ENCODE data around the gene NPHP4.
"Not testable (repeated sequence)": the region's sequence is repeated elsewhere in the genome, so short reads cannot be mapped to it uniquely, and the experiment has no call there.

NPHP4 gene

DNA sequence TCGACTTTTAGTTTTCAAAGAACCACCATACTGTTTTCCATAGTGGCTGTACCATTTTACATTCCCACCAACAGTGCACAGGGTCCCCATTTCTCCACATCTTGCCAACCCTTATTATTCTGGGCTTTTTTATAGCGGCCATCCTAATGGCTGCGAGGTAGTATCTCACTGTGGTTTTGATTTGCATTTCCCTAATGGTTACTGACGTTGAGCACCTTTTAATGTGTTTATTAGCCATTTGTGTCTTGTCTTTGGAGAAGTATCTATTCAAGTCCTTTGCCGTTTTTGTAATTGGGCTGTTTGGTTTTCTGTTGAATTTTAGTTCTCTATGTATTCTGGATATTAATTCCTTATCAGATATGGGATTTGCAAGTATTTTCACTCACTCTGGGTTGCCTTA is 31.1 kb upstream of the NPHP4 start:
- ATAC-seq, result no peak

DNA sequence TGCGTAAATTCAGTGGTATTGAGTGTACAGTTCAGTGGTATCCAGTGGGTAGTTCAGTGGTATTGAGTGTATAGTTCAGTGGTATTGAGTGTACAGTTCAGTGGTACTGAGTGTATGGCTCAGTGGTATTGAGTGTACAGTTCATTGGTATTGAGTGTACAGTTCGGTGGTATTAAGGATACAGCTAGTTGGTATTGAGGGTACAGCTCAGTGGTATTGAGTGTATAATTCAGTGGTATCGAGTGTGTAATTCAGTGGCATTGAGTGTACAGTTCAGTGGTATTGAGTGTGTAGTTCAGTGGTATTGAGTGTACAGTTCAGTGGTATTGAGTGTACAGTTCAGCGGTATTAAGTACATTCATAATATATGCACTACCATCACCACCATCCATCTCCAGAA is 30.0 kb upstream of the NPHP4 start:
- no peak for ATAC-seq

DNA sequence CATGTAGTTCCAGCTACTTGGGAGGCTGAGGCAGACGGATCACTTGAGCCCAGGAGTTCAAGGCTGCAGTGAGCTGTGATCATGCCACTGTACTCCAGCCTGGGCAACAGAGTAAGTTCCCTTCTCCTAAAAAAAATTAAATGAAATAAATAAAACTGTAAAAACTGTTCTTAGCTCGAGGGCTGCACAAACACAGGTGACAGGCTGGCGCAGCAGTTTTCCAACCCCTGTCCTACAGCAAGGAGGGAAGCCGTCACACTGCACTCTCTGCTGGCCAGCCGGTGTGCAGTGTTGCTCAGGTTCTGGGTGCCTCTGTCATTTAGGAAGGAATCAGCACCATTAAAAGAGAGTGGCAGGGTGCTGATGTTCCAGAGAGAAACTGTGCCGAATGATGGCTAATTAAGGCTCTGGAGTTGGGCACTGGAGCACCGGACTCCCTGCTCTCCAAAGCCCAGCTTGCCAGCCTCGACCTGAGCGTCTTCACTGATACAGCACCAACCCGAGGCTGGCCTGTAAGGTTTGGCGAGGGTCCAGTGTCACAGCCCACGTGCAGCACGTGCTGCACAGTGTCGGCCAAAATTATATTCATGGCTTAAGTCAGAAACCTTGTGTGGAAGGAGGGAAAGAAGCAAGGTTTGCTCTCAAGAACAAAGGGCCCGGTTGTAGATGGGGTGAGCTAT is 27.1 kb upstream of the NPHP4 start:
- no peak for ATAC-seq

GRCh38 chr1:6017654-6018053 is 25.4 kb upstream of the NPHP4 start:
- not testable (repeated sequence) for ATAC-seq

DNA sequence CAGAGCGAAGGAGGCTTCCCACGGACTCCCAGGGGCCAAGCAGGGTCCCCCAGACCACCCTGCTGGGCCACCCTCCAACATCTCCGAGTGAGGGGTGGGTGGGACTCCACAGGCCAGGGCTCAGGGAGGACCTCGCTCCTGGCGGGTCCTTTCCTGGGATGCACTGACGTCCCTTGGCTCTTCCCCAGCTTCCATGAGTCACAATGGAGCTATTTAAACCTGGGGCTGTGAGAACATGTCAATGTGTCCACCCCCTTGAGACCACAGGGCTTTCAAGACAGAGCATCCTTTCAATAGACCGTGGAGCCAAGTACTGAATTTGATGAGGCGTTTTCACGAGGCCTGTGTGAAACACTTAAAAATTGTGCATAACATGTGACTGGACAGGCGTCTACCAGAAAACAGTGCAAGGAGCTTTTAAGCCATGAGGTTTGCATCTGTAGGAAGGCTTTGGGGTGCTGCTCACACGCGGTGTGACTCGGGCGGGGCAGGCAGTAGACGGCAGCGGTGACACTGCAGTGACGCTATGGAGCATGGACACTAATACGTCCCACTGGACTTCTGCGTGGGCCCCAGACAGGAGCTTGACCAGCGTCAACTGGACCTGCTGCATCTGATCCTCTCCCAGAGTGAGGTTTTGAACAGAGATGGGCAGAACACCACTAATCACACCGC is 24.1 kb upstream of the NPHP4 start:
- no peak for ATAC-seq

DNA sequence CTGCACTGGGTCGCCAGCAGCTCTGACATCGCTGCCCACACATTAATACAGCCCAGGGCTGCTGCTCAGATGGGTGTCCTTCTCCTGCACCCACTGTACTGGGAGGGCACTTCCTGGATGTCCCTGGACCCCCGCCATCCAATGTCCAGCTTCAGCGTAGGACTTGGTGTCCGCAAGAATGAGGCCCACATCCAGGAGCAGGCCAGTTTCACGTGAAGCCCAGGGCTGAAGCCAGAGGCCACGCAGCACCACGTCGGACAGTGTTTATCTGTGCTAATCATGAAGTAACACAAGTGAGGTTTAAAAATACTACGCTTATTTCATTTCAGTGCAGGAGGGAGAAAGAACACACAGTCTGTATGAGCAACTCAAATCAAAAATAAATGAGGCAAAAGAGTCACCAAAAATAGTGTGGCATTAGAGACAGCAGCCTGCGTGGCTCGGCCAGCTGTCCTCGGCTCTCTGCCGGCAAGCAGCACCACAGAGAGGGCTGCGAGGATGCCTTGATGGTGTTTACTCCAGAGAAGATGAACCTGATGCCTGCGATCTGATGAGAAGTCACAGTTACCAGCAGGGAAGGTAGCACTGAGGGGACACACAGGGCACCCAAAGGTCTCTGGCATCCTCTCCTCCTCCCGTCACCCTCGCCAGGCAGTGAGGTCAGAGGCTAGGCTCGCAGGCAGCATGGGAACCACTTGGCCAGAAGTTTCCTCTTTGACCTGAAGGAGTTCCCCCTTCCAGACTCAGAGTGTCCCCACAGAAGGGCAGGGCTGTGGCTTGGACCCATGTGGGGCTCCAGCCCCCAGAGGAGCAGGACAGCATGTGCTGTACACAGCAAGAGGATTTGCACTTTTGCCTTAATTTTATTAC is 22.1 kb upstream of the NPHP4 start:
- no peak for ATAC-seq

DNA sequence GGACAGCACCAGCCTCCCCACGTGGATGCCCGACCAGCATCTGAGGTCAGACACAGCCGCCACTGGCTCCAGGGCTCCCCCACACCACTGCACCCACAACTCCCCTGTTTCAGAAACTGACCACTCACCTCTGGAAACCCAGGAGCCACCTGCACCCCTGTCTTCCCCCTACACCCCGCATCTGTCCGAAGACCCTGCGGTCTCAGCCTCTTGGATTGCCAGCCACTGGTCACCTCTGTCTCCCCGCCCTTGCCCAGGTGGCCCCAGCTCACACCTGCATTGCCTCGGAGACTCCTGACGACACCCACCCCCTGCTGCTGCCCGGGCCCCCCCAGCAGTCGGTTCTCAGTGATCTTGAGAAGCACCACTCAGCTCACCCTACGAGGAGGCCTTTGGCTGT is 21.3 kb upstream of the NPHP4 start:
- ATAC-seq, result no peak

DNA sequence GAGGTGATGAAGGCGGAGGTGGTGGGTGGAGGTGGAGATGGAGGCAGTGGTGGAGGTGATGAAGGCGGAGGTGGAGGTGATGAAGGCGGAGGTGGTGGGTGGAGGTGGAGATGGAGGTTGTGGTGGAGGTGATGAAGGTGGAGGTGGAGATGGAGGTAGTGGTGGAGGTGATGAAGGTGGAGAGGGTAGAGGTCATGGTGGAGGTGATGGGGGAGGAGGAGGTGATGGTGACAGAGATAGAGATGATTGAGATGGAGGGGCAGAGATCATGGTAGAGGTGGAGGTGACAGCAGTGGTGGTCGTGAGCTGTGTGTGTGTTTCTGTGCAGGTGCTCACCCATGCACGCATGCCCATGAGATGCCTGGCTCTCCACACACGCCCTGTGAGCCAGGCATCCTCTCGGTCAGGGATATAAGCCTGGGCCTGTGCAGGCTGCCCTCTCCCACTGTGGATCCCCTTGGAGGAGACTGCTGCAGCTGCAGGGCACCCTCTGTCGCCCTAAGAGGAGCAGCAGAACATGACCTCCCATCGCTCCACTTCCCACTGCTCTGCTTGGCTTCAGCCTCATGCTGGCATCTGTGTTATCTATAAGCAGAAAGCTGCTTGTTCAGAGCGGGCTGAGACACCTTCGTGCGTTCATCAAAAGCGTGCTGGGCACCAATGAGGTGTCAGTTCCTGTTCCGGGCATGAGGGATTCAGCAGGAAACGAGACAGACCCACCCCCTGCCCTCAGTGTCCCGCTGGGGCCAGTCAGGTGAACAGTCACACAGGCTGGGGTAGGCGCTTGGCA is 20.5 kb upstream of the NPHP4 start:
- no peak for ATAC-seq

- no peak for ATAC-seq
These were observed 19.7 kb upstream of the NPHP4 start for GRCh38 chr1:6011946-6012258.

DNA sequence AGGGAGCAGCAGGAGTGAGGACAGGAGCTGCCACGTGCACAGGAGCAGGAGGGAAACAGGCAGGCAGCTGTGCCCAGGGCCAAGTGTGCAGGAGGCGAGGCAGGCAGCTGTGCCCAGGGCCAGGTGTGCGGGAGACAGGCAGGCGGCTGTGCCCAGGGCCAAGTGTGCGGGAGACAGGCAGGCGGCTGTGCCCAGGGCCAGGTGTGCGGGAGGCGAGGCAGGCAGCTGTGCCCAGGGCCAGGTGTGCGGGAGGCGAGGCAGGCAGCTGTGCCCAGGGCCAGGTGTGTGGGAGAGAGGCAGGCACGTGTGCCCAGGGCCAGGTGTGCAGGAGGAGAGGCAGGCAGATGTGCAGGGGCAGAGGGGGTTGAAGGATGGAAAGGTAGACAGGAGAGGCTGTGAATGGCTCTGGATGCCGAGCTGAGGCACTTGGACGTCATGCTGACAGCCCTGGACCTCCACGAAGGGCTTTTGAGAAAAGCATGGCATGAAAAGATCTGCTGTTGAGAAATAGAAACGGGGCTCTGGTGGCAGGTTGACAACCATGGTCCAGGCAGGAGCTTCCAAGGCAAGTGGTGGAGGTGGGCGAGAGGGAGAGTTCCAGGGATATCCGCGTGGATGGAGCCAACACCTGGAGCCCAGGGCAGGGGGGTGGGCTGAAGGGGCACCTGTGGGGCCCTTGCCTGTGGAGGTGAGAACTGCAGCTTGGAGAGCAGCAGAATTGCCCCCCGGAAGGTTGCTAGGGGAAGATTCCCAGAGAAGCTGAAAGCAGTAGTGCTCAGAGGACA is 19.1 kb upstream of the NPHP4 start:
- no peak for ATAC-seq

DNA sequence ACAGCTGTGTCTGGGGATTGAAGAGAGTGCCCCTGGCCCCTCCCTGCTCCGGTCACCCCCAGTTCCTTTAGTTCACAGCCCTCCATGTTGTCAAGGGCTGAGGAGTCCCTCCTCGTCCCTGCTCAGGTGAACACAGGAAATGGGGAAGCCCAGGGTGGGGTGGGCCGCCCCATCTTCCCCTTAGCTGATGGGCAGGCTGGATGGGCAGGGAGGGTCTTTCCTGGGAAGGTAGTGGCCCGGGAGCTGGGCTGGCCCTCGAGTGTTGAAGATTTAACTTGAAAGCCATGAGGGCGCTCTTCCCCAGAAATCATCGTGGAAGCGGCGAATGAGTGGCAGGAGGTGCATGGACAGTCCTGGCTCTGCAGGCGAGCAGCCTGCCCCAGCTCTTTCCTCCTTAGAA is 18.3 kb upstream of the NPHP4 start:
- no peak for ATAC-seq

- no peak for ATAC-seq
These were observed 17.2 kb upstream of the NPHP4 start for GRCh38 chr1:6009120-6010040.

DNA sequence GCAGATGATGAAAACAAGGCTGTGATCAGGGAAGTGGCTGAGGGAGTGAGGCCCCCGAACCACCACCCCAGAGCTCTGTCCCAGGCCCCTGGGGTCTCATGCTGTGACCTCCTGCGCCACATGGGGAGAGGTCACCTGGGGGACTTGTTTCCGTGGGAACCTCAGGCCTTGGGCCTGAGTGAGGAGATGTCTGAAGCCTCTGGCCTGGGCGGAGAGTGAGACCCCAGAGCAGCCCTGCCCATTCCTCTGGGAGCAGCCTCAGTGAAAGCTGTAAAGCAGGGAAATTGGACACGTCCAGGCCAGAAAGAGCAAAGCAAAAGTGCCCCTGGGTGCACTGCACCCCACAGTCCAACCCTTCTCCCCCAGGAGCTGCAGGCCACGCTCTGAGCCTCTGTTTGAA is 16.5 kb upstream of the NPHP4 start:
- ATAC-seq, result no peak

GRCh38 chr1:6008084-6008415 is 15.8 kb upstream of the NPHP4 start:
- ATAC-seq, result no peak

- no peak for ATAC-seq
These were observed 15.3 kb upstream of the NPHP4 start for GRCh38 chr1:6007318-6008083.

DNA sequence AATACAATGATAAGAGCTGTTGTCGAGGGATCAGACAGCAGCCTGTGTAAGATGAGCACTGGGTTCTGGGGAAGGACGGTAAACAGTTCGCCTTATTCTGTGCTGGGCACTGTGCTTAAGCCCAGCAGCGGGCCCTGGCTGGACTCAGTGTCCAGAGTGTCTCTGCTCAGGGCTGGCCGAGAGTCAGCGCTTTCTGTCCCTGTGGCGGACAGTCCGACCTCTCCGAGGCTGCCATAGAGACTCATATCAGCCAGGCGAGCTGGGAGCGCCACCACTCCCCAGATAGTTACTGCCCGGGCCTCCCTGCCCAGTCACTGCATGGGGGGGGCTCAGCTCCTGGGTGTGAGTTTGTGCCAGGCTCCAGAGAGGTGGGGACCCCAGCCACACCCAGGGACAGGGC is 14.7 kb upstream of the NPHP4 start:
- no peak for ATAC-seq

DNA sequence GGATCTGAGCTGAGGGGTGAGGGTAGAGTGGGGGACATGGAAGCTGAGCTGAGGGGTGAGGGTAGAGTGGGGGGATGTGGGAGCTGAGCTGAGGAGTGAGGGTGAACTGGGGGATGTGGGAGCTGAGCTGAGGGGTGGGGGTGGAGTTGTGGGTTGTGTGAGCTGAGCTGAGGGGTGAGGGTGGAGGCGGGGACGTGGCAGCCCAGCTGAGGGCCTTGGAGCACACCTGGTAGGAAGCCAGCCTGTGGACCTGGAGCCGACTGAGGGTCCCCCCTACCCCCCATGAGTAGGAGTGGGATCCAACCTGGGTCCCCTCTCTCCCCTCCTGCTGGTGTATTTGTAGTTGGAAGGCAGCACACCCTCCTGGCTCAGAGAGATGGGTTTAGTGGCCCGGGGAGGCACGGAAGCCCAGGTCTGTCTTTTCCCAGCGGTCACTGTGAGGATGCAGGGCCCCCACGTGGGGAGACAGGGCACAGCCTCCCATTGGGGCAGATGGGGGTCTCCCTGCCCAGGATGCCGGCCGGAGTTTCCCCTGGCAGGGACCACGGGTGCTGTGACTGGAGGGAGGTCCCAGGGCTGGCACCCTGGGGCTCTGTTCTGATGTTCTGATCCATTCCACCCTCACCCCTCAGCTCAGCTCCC is 13.2 kb upstream of the NPHP4 start:
- no peak for ATAC-seq

DNA sequence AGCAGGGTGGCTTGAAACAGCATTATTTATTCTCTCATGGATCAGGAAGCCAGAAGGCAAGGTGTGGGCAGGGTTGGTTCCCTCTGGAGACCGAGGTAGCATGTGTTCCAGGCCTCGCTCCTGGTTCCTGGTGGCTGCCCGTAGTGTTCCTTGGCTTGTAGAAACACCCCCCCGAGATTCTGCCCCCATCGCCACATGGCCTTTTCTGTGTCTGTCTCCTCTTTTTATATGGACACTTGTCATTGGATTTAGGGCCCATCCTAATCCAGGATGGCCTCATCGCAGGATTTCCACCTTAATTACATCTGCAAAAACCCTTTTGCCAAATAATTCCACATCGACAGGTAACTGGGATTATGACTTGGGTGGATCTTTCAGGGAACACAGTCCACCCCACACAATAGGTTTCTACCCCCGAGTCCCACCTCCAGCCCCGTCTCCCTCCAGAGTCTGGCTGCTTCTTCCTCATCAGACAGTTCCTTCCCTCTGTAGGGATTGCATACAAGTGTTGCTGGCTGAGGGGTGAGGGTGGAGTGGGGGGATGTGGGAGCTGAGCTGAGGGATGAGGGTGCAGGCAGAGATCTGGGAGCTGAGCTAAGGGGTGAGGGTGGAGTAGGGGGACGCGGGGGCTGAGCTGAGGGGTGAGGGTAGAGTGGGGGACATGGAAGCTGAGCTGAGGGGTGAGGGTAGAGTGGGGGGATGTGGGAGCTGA is 12.3 kb upstream of the NPHP4 start:
- no peak for ATAC-seq

Measured in activated CD4-positive, CD25-positive, alpha-beta regulatory T cell treated with anti-CD3 and anti-CD28 coated beads, Interleukin-2, amount 50 U/mL, for 24 hours (primary cell).